Measurements from ENCODE around the gene SEL1L3.

The SEL1L3 gene

DNA sequence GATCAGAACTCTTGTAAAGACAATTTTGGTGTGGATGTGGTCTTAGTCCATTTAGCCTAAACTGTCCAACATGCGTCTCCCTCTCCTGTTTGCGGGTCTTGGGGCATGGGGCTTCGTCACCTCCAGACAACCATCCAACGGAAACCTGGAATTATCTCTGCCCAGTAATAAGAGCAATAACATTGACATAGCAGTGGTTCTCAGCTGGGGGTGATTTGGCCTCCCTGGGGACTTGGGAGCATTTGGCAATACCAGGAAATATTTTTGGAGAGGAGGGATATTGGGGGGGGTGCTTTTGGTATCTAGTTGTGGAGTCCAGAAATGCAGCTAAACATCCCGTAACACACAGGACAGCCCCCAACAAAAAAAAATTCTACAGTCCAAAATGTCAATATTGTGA is 47.2 kb downstream of the SEL1L3 start:
- no peak for DNase-seq

DNA sequence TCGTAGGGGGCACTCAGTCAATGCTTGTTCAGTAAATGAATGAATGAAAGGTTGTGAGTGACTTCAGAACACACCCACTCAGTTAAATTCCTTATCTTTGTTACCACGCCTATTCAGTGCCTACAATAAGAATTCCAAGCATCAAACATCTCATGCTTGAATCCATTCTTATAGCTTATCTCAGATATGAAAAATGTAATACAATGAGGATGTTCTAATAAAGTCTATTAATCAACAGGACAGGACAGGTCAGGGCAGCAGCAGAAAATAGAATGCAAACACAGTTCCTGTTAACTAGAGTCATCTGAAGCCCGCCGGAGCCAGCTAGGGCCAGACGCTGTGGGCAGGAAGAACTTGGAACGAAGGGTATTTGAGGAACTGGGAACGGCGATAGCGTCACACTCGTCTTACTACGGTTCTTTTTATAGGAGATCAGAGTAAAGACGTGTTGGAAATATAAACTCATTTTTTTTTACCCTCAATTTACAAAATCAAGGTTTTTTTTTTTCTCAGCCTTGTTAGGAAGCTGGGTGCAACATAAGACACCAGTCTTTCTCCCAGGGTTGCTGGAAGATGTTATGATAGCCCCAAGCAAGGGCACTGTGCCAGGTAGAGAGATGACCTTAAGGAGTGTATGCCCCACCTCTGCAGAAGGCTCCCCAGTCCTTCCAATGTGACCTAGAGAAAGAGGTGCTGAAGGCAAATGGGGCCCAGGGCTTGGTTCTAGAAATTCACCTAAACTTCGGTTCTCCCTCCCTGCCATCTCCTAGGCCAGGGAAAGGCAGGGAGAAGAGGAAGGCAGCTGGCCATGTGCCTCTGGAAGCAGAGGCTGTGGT is 48.3 kb downstream of the SEL1L3 start:
- DNase-seq = no peak

DNA sequence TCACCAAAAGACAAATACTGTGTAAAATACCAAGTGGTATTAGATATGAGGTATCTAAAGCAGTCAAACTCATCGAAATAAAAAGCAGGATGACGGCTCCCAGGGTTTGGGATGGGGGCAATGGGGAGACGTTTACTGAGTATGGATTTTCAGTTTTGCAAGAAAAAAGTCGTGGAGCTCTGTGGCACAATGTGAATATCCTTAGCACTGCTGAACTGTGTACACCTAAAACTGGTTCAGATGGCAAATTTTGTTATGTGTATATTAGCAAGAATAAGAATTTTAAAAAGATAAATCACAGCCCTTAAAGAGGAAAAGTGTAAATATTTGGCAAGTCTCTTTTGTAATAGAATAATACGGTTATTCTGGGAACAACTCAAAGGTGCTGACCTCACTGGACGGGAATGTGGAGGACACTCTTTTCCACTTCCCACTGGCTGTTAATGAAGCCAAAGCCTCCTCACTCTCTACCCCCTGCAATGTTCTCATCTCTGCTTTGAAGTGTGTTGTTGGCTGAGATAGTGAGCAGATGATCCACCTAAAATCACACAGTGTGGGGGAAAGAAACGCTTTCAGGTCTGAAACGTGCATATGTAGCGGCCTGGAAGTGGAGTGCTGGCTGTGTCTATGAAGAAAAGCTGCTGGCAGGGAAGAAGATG is 49.2 kb downstream of the SEL1L3 start:
- no peak for DNase-seq

DNA sequence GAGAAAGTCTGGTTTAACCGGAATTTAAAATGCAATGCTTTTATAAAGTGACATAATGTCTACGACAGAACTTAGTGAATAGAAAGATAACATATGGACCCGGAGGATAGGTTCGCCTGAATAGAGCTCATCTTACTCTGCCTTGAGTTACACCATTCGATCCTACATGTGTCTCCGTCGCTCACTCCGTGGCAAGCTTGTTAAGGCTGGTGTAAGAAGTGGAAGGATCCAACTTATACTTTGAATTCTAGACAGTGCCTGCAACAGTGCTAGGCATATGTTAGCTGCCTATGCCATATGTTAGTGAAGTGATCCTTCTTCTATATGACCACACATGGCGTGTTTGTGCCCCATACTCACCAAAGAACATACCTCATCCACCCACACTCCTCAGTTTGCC is 50.9 kb downstream of the SEL1L3 start:
- DNase-seq = no peak

DNA sequence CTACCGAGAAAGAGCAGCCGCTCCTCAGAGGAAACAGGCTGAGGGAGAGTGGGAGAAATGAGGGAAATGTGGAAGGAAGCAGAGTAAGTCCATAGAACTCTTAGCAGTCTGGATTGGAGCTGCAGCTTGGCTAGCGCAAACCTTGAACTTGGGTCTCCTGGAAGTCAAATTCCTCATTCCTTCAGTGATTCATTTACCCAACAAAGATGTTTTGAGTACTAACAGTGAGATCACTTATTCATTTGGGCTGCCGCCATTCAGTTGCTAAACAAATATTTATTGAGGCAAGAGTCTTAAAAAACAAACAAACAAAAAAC is 51.5 kb downstream of the SEL1L3 start:
- DNase-seq = no peak

DNA sequence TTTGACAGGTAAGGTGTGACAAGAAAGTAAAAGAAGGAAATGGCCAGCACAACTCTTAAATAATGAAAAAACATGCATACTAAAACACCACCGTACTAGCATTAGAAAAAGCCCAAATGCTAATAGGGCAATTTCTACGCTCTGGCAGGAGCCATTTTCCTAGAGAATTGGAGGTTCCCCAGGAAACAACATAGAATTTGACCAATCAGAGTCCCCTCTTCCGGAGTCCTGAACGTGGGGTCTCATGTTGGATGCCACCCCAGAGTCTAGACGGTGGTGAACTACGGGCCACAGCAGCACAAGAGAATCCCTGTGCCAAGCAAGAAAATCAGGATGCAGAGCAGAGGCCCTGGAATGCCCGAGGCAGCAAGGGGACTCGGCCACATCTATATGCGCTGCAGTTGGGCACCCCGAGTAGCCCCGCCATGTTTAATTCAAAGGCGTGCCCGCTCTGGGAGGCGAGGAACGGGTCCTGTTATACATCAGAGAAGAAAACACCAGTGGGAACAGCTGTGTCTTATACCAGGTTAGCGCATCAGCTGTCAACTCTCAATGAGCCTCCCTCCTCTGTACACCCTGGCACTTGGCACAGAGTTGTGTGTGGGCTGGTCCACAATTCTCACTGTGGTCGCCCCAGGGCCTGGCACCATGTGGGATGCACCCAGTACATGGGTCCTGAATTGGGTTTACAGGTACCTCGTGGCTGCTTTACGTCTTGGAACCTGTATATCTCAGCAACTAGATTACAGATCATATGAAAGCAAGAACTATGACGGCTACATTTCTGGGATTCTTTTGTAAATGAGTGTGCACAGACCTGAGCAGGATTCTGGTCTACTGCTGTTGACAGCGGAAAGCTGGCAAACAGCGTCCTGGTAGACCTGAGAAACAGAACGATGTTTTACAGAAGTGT is 52.1 kb downstream of the SEL1L3 start:
- no peak for DNase-seq

DNA sequence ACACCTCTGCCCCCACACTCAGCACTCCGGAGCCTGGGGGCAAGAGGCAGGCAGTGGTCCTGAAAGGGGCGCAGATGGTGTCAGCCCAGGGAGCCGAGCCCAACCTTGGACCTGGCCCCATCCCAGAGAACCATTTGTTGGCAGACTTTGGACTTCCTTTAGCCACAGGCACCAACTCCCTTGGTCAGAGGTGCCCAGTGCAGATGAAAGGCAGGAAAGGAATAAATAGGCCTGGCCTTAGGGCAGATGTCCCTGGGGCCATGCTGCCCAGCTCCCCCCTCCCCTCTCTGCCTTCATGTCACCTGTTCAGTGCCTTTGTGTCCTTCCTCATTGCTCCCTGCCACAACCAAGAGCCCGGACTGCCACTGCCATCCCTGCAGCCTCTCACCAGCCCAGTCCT is 52.8 kb downstream of the SEL1L3 start:
- DNase-seq = no peak

DNA sequence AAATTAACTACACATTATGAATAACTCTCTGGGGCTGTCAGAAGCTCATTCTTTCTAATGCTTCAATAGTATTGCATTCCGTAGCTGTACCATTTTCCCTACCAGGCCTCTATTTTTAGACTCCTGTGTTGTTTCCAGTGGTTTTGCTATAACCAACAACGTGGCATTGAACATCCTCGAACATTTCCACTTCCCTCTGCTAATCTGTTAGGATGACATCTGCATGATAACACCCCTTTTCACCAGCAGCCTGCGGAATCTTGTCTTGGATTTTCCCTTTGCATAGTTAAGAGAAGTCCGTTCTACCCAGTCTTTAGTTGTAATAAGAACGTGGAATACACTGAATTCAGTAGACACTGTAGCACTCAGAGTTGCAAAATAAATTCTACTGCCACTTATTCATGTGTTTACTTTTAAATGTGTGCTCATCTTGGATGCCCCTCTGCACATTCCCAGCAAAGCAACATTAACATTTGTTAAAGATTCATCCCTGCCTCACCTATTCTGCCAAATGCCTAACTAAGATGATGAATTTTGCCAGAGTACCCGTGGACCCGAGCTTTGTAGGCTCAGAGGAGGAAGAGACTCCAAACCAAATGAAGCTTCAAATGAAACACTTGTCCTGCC is 55.6 kb downstream of the SEL1L3 start:
- no peak for DNase-seq

DNA sequence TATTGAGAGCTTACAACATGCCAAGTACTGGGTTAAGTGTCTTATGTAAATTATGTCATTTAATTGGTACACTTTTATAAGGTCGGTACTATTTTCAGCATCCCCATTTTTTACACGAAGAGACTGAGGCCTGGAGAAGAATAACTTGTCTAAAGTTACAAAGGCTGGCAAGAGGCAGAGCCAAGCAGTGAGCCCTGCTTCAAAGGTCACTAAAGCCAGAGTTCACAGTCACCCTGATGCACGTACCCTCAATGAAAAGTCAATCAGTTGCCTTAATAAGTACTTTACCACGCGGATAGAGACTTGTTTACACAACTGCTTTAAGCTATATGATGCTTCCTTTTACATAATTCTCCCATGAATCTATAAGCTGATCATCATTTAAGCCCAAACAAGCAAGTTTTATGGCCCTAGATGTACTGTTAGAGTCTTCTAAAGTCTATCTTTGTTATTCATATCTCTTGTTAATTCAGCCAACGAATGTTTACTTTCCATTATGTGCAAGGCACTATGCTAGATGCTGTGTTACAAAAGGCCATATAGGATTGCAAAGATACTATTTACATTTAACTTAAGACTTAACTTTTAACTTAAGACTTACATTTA is 57.4 kb downstream of the SEL1L3 start:
- DNase-seq = no peak

DNA sequence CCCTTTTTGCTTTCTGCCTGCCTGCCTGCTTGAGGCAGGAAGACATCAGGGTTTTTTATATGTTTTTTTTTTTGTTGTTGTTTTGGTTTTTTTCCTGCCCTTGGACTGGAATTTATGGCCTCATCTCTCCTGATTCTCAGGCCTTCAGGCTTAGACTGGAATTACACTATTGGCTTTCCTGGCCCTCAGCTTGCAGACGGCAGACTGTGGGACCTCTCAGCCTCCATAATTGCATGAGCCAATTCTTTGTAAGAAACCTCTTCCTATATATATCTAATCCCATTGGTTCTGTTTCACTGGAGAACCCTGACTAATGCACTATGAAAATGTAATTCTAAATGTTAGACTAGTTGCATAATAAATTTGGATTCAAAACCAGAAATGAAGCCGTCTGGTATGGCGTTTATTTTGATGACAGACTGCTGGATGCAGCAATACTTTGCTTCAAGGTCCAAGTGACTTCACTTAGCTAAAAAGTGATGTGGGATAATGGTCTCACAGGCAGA is 59.0 kb downstream of the SEL1L3 start:
- no peak for DNase-seq

DNA sequence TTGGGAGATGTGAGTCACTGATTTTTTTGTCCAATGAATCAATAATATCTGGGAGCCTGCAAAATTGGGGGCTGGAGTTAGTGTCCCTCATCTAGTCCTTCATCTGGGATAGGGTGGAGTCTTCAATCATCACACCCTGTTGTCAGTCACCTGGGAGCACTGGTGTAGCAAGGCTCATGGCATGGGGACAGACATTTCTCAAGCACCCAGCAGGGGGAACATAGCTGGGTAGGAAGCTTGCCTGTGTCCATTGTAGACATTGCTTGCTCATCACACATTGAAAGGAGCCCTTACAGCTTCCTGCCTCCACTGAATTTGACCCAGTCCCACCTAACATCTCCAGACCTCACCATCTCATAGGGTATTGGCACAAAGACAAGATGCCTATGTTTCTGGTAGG is 61.2 kb downstream of the SEL1L3 start:
- no peak for DNase-seq

DNA sequence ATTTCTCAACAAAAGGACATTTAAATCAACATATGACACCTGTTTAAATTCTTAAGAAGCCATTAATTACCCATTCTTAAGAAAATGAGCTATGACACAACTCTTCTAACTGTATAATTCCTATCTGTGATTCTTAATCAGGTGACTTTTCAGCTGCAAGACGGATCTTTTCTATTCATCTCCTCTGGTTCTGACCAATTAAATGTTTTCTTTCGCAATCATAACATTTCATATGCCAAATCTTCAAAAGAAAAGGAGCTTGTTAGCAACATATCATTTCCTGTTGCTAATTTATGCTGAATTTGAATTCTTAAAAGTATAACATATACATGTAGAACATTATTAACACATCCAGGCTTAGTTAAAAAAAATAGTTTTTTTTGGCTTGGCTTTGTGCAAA is 62.5 kb downstream of the SEL1L3 start:
- no peak for DNase-seq

DNA sequence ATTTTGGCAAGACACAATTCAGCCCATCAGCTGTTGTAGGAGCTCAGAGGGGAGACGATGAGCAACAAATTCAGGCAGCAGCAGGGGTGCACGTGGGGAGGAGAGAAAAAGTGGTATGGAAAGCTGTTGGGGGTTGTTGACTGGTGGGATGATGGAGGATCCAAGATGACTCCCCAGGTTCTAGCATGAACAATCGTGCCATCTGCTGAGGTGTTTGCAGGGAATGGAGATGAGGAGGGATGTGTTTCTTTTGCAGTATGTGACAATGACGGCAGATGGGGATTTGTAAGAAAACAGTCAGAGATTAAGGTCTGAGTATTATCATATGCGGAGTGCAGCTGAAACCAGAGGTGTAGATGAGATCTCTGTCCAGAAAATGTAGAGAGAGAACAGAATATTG is 63.3 kb downstream of the SEL1L3 start:
- DNase-seq = no peak

DNA sequence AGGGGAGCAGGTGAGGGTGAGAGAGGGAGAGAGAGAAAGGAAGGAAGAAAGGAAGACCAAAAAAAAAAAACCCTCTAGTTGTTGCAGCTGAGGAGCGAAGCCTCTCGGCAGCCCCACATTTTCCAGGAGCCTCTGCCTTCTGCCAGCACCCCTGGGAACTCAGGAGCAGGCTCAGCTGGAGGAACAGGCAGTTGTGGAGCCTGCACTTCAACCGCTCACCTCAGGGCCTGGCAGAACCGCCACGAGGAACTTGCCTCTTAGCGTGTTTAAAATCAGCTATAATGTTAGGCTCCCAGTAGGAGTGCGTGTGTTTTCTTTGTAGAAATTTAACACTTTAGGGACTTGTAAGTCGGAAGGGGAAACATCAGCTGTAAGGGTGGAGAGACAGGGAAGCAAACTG is 65.7 kb downstream of the SEL1L3 start:
- no peak for DNase-seq

DNA sequence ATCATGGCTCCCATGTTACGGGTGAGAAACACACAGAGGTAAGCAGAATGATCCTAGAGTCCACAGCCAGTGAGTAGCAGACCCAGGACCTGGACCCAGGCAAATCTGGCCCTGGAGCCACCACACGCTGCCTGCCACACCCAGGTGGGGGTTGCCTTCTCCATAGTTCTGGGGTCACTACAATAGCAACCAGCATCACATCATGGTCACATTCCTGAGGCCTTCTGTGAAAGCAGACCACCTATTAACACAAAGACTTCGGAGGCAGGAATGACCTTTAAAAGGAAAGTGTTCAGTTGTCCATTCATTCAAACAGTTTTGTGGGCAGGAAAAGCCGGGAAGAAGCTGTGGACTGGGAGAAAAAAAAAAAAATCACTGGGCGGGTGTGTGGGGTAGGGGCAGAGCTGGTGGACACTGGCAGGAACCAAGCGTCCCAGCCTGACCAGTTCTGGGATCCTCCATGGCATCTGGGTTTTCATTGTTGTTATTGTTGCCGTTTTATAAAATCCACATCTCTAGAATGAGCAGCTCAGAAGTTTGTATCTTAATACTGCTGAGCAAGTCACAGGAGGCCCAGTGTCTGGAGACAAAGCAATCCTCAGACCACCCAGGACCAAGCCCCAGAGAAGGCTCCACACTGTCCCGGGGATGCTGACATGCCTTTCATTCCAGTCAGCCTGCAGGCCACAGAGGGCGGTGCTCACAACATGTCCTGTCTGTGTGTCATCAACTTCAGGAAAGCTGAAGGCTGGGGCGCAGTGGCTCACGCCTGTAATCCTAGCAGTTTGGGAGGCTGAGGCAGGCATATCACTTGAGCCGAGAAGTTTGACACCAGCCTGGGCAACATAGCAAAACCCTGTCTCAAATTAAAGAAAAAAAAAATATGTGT is 67.0 kb downstream of the SEL1L3 start:
- DNase-seq = no peak

DNA sequence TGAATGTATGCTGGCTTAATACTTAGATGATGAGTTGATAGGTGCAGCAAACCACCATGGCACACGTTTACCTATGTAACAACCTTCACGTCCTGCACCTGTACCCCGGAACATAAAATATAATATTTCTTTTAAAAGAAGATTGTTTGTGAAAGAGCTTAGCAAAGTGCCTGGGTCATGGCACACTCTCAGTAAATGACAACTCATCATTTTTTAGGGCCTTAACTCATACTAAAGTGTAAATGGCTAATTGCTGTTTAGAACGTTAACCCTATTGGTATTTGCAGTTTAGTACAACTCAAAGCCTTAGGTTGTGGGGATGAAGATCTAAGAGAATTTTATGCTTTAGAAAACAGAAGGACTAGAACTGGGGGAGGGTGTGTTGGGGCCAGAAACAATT is 67.7 kb downstream of the SEL1L3 start:
- no peak for DNase-seq

DNA sequence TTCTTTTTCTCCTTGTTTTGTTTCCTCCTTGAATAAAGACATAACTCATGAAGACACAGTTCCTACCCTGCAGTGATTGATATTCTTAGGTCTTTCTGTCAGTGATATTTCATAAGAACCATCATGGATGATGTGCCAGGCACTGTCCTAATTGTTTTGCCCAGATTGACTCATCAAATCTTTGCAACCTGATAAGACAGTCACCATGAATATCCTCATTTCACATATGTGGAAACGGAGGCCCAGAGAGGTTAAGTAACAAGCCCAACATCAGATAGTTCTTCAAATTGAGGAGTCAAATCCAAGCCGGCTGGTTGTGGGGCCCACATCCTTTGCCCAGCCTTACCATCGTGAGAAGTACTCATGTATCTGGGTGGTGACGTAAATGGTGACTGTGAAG is 69.9 kb downstream of the SEL1L3 start:
- no peak for DNase-seq

DNA sequence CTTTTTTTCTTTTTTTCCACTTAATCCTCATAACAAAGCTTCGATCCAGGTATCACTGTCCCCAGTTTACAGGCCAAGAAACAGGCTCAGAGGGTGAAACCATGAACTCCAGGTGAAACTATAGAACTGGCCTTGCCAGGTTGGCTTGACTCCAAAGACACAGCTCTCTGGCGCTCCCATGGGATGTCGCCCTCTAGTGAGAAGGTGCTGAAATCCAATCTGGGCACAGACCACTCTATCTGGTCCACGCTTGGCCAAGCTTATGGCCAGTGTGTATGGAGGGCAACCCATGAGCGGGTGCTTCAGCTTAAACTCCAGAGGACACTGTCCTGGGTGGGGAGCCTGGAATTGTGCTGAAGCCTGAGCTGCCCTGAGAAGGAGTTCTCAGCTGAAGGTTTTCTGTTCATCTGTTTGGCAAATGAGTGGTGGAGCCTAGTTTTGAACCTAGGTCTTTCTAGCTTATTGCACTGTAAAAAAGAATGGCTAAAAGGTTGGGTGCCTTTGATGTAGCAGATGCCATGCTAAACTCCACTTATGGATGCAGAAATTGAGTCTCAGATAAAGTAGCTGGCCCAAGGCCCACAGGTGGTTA is 70.5 kb downstream of the SEL1L3 start:
- DNase-seq = no peak

DNA sequence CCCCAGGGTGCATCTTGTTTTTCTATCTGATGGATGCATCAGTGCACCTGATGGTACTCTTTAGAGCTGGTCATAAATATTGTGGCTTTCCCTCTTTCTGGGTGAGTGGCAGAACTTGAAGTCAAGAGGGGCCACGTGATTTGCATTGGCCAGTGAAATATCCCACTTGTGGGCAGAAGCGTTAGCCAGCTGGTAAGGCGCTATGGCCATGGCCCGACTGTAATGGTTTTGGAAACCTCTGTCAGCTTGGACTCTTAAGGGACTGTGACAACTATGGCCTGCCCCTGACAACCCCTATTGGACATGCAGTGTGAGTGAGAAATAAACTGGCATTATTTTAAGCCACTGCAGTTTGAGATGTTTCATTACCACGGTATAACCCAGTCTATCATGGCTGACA is 72.8 kb downstream of the SEL1L3 start:
- DNase-seq = no peak

DNA sequence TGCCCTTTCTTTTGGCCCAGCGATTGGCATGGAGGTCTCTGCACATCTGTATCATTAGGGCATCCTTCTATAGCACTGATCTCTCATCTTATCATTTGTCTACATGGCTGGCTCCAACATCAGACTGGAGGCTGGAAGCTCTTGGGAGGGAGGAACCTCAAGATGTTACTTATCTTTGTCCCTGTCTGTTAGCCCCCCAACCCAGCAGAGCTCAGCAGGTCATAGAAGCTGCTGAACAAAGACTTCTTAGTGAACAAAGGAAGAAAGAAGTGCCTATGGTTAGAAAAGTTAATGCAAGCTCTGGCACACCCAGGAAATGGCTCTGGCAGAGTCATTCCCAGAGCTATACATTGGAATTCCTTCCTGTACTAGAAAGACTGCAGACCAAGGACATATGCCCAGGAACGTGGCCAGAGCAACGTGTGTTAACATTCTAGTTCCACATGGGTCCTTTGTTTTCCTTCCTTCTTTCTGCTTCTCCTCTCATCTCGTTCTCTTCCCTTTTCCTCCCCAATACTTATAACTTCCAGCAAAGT is 74.0 kb downstream of the SEL1L3 start:
- DNase-seq = no peak

DNA sequence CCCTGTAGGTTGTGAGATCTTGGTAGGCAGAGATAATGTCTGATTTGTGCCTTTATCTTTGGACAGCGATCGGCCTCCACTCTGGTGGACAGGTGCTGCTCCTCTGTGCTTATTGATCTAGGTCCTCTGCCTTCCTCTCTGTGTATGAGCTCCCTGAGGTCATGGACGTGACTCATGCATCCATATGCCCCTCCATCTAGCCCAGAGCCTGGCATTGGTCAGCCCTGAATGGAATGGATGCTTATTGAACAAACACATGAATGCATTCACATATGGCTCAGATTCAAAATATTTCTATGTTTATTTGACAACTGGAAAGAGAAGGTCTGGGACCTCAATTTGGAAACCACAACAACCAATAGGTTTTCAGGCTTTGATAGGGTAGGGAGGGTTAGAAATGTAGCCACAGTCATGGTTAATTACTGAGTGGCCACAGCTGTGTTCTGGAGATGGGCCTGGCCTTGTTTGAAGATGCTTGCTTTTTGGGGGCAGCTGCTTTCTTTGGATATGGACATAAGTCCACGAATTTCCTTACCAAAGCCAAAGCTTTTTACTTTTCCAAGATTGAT is 76.2 kb downstream of the SEL1L3 start:
- no peak for DNase-seq

Data from activated CD4-positive, CD25-positive, alpha-beta regulatory T cell treated with anti-CD3 and anti-CD28 coated beads, Interleukin-2, amount 50 U/mL, for 72 hours (primary cell).